Spleen (tissue), 11 donors: ENCODE results near the gene JAGN1. TPM values are rescaled to one million over a fixed set of nuclear protein-coding genes. Genes with fewer than 3 reads are reported as not detected.

ENCODE experiments used
- DNase-seq: peaks from one replicate; pipeline ENCODE4 v3.0.0-alpha.2; 2020
- H3K27ac ChIP-seq, 8 donors: fragments of 200-600 bp; sonication (generic) in 7 of 8; 1 replicate in 4 of 8; 2 replicates in 4 of 8; pipeline versions ENCODE4 v1.5.0 to v1.8.0; 2016 to 2021; ENCODE audit warnings: inconsistent platforms in 4 of 8, mild to moderate bottlenecking in 4 of 8, moderate library complexity in 1 of 8
- H3K27me3 ChIP-seq, 7 donors: fragments of 200-600 bp; sonication (generic) in 6 of 7; replicated peaks in 1 of 7; 1 replicate in 4 of 7; 2 replicates in 3 of 7; pipeline versions ENCODE4 v1.5.0 to v1.8.0; 2016 to 2021; ENCODE audit warnings: inconsistent platforms in 3 of 7, mild to moderate bottlenecking in 1 of 7
- H3K36me3 ChIP-seq, 6 donors: fragments of 200-600 bp; sonication (generic) in 5 of 6; 1 replicate in 4 of 6; 2 replicates in 2 of 6; pipeline versions ENCODE4 v1.5.0 to v1.8.0; 2016 to 2021; ENCODE audit warnings: inconsistent platforms in 2 of 6
- H3K4me1 ChIP-seq, 6 donors: fragments of 200-600 bp; sonication (generic) in 5 of 6; 1 replicate in 3 of 6; 2 replicates in 3 of 6; pipeline versions ENCODE4 v1.5.0 to v1.8.0; 2016 to 2021; ENCODE audit warnings: inconsistent platforms in 3 of 6
- H3K4me3 ChIP-seq, 8 donors: fragments of 200-600 bp; sonication (generic) in 7 of 8; 1 replicate in 4 of 8; 2 replicates in 4 of 8; pipeline versions ENCODE4 v1.5.0 to v1.8.0; 2016 to 2021; ENCODE audit warnings: inconsistent platforms in 4 of 8, mild to moderate bottlenecking in 4 of 8, moderate library complexity in 2 of 8
- H3K9me3 ChIP-seq, 8 donors: fragments of 200-600 bp; sonication (generic) in 7 of 8; 1 replicate in 4 of 8; 2 replicates in 4 of 8; pipeline versions ENCODE4 v1.5.0 to v1.8.0; 2016 to 2021; ENCODE audit warnings: inconsistent platforms in 4 of 8
- POLR2A ChIP-seq, 3 donors: fragments of 450-650 bp; IDR thresholded peaks; one replicate each; pipeline ENCODE4 v1.5.1; 2017; ENCODE audit warnings: antibody characterized with exemption in 3 of 3, mild to moderate bottlenecking in 1 of 3
- POLR2AphosphoS5 ChIP-seq, 3 donors: sonication (generic); formaldehyde crosslinking; IDR thresholded peaks; one replicate each; pipeline ENCODE4 v1.5.1; 2017; ENCODE audit warnings: antibody characterized with exemption in 3 of 3
- WGBS, 5 donors: extraction: QIAGEN DNeasy Blood & Tissue Kit in 3 of 5; methylation state at CpG; one replicate each; pipeline versions ENCODE4 v1.1.5 to v1.1.7; 2013 to 2018; 5-methylcytosine and 5-hydroxymethylcytosine counted together
- intact Hi-C: fragments of 100-400 bp; cut with DNase I; formaldehyde crosslinking; loops from one replicate; pipeline ENCODE4 v1.15.0; 2023; ENCODE audit warnings: low total_unique reads
- polyA plus RNA-seq, 3 donors: library from polyadenylated mRNA; stranded (reverse); fragments of 200-250 nt; gene quantifications; one replicate each; pipeline ENCODE4 v1.2.1, GENCODE V29; 2013
- small RNA-seq, 4 donors: library from RNA; depleted of rRNA; stranded (forward); fragments of <200 nt; gene quantifications; one replicate each; pipeline ENCODE3, GENCODE V24; 2016
- total RNA-seq, 7 donors: library from RNA; depleted of rRNA in 3 of 7; stranded (reverse); fragments of >200 nt in 3 of 7; fragmentation: NEBNext Ultra II Directional in 4 of 7; extraction: Animal tissue kit (Norgen Biotek cat#: 25700) in 4 of 7; gene quantifications; one replicate each; pipeline versions ENCODE4 v1.1.0 to v1.2.1, GENCODE V29; 2016 to 2021
- TF ChIP-seq, protein P1 (sequence below), 11 experiments: fragments of 200-600 bp in 7 of 11; fragments of 450-650 bp in 4 of 11; sonication (generic) in 4 of 11; IDR thresholded peaks in 8 of 11; conservative IDR thresholded peaks in 3 of 11; 1 replicate in 7 of 11; 2 replicates in 4 of 11; pipeline versions ENCODE4 v1.4.0 to v1.8.0; 2016 to 2021; ENCODE audit warnings: antibody characterized with exemption in 11 of 11, inconsistent platforms in 4 of 11, mild to moderate bottlenecking in 1 of 11
- donor health status: healthy with polysubstance abuse.
- donor health status: DM: no; HTN: no; CAD: no; lungs with moderate emphysema.
- donor health status: DM: no; HTN: no; CAD: no.
- donor health status: Bipolar disorder and iron deficiency.
- donor health status: healthy.
- donor health status: DM: no; HTN: no; CAD: no.
- donor health status: DM: yes; HTN: yes; CAD: no.

JAGN1 gene
- total and polyA plus RNA-seq, 10 donors: 17.1 to 41.3 (median 25.9) TPM

DNA sequence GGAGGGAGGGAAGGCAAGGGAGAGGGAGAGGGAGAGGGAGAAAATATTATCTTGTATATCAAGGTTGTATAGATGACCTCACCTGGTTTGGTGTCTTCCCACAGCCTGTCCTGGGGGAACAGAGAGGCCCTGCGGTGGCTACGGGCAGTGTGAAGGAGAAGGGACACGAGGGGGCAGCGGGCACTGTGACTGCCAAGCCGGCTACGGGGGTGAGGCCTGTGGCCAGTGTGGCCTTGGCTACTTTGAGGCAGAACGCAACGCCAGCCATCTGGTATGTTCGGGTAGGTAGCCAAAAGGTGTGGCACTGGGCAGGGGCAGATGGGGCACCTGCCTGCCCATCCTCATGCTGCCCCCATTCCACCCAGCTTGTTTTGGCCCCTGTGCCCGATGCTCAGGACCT is 50.3 kb downstream of the JAGN1 start:
- H3K9me3 ChIP-seq: no peaks in the 10 kb centered on the region
- intact Hi-C loops: no loop called here
- 93 to 97% (median 94%) methylated on average over 10 of the region's 10 CpGs for WGBS, 5 donors
- H3K36me3 ChIP-seq: peaks cover 0 to 80% (median 28%) of the 10 kb centered on the region in 6 donors
- H3K4me3 ChIP-seq: no peak overlapping the region
- DNase-seq: no peak
- TF ChIP-seq POLR2AphosphoS5 (IDR thresholded peaks at IDR 0.05): peak in 1 of 3 donors; percentile 12
- TF ChIP-seq, protein P1, sequence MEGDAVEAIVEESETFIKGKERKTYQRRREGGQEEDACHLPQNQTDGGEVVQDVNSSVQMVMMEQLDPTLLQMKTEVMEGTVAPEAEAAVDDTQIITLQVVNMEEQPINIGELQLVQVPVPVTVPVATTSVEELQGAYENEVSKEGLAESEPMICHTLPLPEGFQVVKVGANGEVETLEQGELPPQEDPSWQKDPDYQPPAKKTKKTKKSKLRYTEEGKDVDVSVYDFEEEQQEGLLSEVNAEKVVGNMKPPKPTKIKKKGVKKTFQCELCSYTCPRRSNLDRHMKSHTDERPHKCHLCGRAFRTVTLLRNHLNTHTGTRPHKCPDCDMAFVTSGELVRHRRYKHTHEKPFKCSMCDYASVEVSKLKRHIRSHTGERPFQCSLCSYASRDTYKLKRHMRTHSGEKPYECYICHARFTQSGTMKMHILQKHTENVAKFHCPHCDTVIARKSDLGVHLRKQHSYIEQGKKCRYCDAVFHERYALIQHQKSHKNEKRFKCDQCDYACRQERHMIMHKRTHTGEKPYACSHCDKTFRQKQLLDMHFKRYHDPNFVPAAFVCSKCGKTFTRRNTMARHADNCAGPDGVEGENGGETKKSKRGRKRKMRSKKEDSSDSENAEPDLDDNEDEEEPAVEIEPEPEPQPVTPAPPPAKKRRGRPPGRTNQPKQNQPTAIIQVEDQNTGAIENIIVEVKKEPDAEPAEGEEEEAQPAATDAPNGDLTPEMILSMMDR (IDR thresholded peaks at IDR 0.05 in 8 of 11, conservative IDR thresholded peaks at IDR 0.05 in 3 of 11): no peak
- no peak overlapping the region for H3K27ac ChIP-seq
- peaks cover 4 to 19% (median 9%) of the 10 kb centered on the region in 6 donors for H3K4me1 ChIP-seq
- H3K27me3 ChIP-seq: no peaks in the 10 kb centered on the region

DNA sequence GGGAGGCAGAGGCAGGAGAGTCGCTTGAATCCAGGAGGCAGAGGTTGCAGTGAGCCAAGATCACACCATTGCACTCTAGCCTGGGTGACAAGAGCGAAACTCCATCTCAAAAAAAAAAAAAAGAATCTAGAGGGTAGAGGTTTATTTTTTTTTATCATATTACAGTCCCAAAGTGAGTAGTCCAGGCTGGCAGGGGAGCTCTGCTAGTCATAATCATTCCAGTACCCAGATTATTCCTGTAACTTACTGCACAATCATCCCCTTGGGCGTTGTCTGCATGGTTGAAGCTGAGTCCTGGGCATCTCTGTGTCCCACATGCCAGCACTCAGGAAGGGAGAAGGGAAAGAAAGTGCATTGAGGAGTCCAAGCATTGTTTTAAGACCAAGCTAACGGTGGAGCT is 51.8 kb downstream of the JAGN1 start:
- TF ChIP-seq POLR2A (IDR thresholded peaks at IDR 0.05) (no peak), POLR2AphosphoS5 (IDR thresholded peaks at IDR 0.05) (no peak)
- TF ChIP-seq, protein P1 (IDR thresholded peaks at IDR 0.05 in 8 of 11, conservative IDR thresholded peaks at IDR 0.05 in 3 of 11): no peak
- Histone ChIP-seq H3K4me3 (no peak overlapping the region), H3K27ac (no peak overlapping the region), H3K4me1 (peaks cover 0 to 22% (median 8%) of the 10 kb centered on the region in 6 donors), H3K36me3 (peaks cover 0 to 66% (median 28%) of the 10 kb centered on the region in 6 donors), H3K27me3 (no peaks in the 10 kb centered on the region), H3K9me3 (no peaks in the 10 kb centered on the region)
- WGBS, 5 donors: 84 to 97% (median 90%) methylated on average over 4 of the region's 4 CpGs
- intact Hi-C loops: no loop called here
- no peak for DNase-seq

DNA sequence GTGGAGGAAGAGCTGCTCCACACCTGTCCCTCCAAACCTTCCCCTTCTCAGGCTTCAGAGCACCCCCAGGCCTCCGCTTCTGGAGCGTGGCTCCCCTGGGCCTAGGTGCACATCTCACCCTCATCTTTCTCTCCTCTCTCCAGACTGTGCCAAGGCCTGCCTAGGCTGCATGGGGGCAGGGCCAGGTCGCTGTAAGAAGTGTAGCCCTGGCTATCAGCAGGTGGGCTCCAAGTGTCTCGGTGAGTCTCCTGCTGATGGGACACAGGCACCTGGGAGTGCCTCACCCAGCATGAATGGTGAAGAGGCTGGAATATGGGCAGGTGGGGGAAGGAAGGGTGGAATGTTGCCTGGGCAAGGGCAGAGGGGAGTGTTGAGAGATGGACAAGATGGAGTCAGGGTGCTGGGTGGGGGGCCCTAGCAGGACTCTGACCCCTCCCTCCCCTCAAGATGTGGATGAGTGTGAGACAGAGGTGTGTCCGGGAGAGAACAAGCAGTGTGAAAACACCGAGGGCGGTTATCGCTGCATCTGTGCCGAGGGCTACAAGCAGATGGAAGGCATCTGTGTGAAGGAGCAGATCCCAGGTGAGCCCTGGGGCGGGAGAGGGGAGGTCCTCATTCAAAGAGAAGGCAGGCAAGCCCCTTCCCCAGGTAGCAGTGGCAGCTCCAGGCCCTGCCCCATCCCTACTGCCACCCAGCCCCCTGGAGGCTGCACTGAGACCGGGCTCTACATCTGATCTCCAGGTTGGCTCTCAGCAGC is 52.7 kb downstream of the JAGN1 start:
- WGBS, 5 donors: 91 to 95% (median 93%) methylated on average over 11 of the region's 11 CpGs
- TF ChIP-seq POLR2A (IDR thresholded peaks at IDR 0.05): no peak
- TF ChIP-seq, protein P1 (IDR thresholded peaks at IDR 0.05 in 8 of 11, conservative IDR thresholded peaks at IDR 0.05 in 3 of 11): no peak
- no peak for TF ChIP-seq POLR2AphosphoS5 (IDR thresholded peaks at IDR 0.05)
- Histone ChIP-seq H3K36me3 (peaks cover 0 to 56% (median 20%) of the 10 kb centered on the region in 6 donors), H3K27me3 (no peaks in the 10 kb centered on the region), H3K4me3 (no peak overlapping the region), H3K27ac (no peak overlapping the region), H3K4me1 (peaks cover 0 to 32% (median 8%) of the 10 kb centered on the region in 6 donors), H3K9me3 (no peaks in the 10 kb centered on the region)
- DNase-seq: no peak
- intact Hi-C loops: no loop called here

Small RNA genes lying within 50 kb of the gene (small RNA-seq; reads per million reads assigned to genes)
- gene RNU6-882P: 0 reads per million in 4 donors

Other genes with a start within 250 kb of the JAGN1 start
- 10 to 100 TPM; 55.2 to 84.6 (median 67.2) TPM for gene MTMR14, start 241.1 kb upstream of the JAGN1 start, total RNA-seq
- gene MTMR14, start 241.1 kb upstream of the JAGN1 start, polyA plus RNA-seq: 10 to 100 TPM; 43.5 to 47.8 (median 45.1) TPM
- gene CPNE9, start 186.8 kb upstream of the JAGN1 start, total RNA-seq: under 1 TPM in 1 of 7 donors, not detected in 6; 0.63 TPM
- under 1 TPM; 0.15 to 0.22 (median 0.17) TPM for gene CPNE9, start 186.8 kb upstream of the JAGN1 start, polyA plus RNA-seq
- gene BRPF1, start 158.9 kb upstream of the JAGN1 start, total RNA-seq: 10 to 100 TPM; 24.9 to 31.9 (median 27.0) TPM
- gene BRPF1, start 158.9 kb upstream of the JAGN1 start, polyA plus RNA-seq: 1 to 10 TPM; 5.5 to 9.3 (median 6.4) TPM
- gene OGG1, start 140.7 kb upstream of the JAGN1 start, total RNA-seq: 10 to 100 TPM; 22.0 to 34.5 (median 28.1) TPM
- 10 to 100 TPM in 2 of 3 donors, 1 to 10 TPM in 1; 9.3 to 16.7 (median 15.9) TPM for gene OGG1, start 140.7 kb upstream of the JAGN1 start, polyA plus RNA-seq
- 10 to 100 TPM; 10.1 to 30.5 (median 22.6) TPM for gene CAMK1, start 120.7 kb upstream of the JAGN1 start, total RNA-seq
- gene CAMK1, start 120.7 kb upstream of the JAGN1 start, polyA plus RNA-seq: 10 to 100 TPM; 14.5 to 29.8 (median 28.2) TPM
- gene TADA3, start 98.1 kb upstream of the JAGN1 start, total RNA-seq: 10 to 100 TPM; 38.6 to 73.7 (median 51.4) TPM
- 10 to 100 TPM; 33.6 to 48.3 (median 41.5) TPM for gene TADA3, start 98.1 kb upstream of the JAGN1 start, polyA plus RNA-seq
- gene ARPC4, start 97.5 kb upstream of the JAGN1 start, total RNA-seq: 100 to 1,000 TPM; 156 to 238 (median 199) TPM
- 100 to 1,000 TPM in 2 of 3 donors, 10 to 100 TPM in 1; 98.9 to 144 (median 125) TPM for gene ARPC4, start 97.5 kb upstream of the JAGN1 start, polyA plus RNA-seq
- gene TTLL3, start 80.3 kb upstream of the JAGN1 start, total RNA-seq: 100 to 1,000 TPM in 2 of 7 donors, 10 to 100 TPM in 5; 59.5 to 143 (median 78.9) TPM
- gene TTLL3, start 80.3 kb upstream of the JAGN1 start, polyA plus RNA-seq: 10 to 100 TPM; 24.8 to 58.1 (median 47.3) TPM
- 10 to 100 TPM; 26.9 to 41.7 (median 30.2) TPM for gene RPUSD3, start 46.6 kb upstream of the JAGN1 start, total RNA-seq
- gene RPUSD3, start 46.6 kb upstream of the JAGN1 start, polyA plus RNA-seq: 10 to 100 TPM; 21.3 to 34.5 (median 25.1) TPM
- gene CIDEC, start 10.4 kb upstream of the JAGN1 start, total RNA-seq: not detected
- gene CIDEC, start 10.4 kb upstream of the JAGN1 start, polyA plus RNA-seq: under 1 TPM in 2 of 3 donors, not detected in 1; 0.13 to 0.24 TPM
- gene IL17RE, start 12.2 kb downstream of the JAGN1 start, total RNA-seq: 1 to 10 TPM; 1.0 to 5.1 (median 1.9) TPM
- 1 to 10 TPM in 1 of 3 donors, under 1 TPM in 2; 0.57 to 1.7 (median 0.64) TPM for gene IL17RE, start 12.2 kb downstream of the JAGN1 start, polyA plus RNA-seq
- gene IL17RC, start 26.5 kb downstream of the JAGN1 start, total RNA-seq: 10 to 100 TPM; 10.7 to 24.1 (median 19.7) TPM
- gene IL17RC, start 26.5 kb downstream of the JAGN1 start, polyA plus RNA-seq: 10 to 100 TPM in 2 of 3 donors, 1 to 10 TPM in 1; 6.6 to 24.6 (median 12.6) TPM
- 10 to 100 TPM; 17.7 to 40.3 (median 31.4) TPM for gene CRELD1, start 43.2 kb downstream of the JAGN1 start, total RNA-seq
- gene CRELD1, start 43.2 kb downstream of the JAGN1 start, polyA plus RNA-seq: 10 to 100 TPM; 20.6 to 40.9 (median 21.9) TPM
- gene PRRT3, start 61.8 kb downstream of the JAGN1 start, total RNA-seq: 1 to 10 TPM in 6 of 7 donors, under 1 TPM in 1; 0.85 to 2.4 (median 1.9) TPM
- under 1 TPM; 0.65 to 0.99 (median 0.72) TPM for gene PRRT3, start 61.8 kb downstream of the JAGN1 start, polyA plus RNA-seq
- 10 to 100 TPM; 32.8 to 61.4 (median 47.1) TPM for gene EMC3, start 96.2 kb downstream of the JAGN1 start, total RNA-seq
- gene EMC3, start 96.2 kb downstream of the JAGN1 start, polyA plus RNA-seq: 10 to 100 TPM; 16.3 to 35.3 (median 18.0) TPM
- gene FANCD2, start 135.8 kb downstream of the JAGN1 start, total RNA-seq: 10 to 100 TPM in 6 of 7 donors, 1 to 10 TPM in 1; 9.3 to 19.5 (median 13.6) TPM
- gene FANCD2, start 135.8 kb downstream of the JAGN1 start, polyA plus RNA-seq: 10 to 100 TPM; 12.5 to 20.2 (median 13.6) TPM
- not detected for gene FANCD2OS, start 217.6 kb downstream of the JAGN1 start, total RNA-seq
- gene FANCD2OS, start 217.6 kb downstream of the JAGN1 start, polyA plus RNA-seq: not detected
- gene BRK1, start 225.1 kb downstream of the JAGN1 start, total RNA-seq: 10 to 100 TPM; 69.8 to 96.6 (median 90.2) TPM
- 100 to 1,000 TPM; 137 to 215 (median 215) TPM for gene BRK1, start 225.1 kb downstream of the JAGN1 start, polyA plus RNA-seq